ENCODE measurements around the gene ALDOC.

Gene ALDOC

DNA sequence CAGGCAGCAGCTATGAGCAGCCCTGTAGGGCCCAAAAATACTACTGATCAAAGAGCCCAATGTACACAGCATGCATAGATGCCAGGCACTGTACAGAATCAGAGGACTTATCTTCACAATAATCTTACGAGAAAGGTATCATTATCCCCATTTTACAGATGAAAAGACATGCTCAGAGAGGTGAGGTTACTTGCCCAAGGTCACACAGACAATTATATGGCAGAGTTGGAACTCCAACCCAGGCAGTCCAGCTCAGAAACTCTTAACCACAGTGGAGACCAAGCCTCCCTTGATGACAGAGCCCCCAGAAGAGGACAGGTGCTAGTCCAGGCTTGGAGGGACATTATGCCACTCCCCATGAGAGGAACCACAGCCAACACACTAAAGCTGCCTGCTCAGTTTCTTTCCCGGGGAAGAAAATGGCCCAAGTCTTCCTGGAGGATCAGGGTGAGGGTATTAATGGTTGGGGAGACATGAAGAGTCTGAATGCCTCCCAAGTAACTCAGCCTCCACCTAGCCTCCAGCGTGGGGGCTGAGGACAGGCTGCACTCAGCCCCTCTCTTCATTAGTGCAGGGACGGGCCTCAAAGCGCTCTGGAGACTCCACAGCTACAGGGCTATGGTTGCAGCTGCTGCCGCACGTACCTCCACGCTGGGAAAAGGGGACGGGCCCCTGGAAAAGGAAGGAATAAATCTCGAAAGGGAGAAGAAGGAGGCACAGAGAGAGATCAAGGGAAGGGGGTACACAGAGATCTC lies 25.1 kb downstream of the ALDOC start:
- no peak for DNase-seq

DNA sequence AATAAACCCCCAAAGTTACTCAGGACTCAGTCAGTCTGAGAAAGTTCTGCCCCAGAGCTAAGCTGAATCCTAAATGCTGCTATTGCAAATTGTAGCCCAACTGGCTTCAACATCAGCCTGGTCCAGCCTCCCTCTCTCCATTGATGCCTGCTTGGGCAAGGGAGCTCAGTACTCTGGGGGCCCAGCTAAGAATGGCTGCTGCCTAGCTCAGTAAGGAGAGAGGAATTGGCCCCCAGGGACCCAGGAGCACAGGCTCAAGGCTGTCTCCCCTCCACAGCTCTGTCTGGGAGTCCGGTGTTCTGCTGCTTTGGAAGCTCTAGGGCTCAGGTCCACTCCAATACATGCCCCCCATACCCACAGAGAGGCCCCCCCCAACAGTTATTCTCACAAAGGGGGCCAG lies 25.8 kb downstream of the ALDOC start:
- DNase-seq = no peak

DNA sequence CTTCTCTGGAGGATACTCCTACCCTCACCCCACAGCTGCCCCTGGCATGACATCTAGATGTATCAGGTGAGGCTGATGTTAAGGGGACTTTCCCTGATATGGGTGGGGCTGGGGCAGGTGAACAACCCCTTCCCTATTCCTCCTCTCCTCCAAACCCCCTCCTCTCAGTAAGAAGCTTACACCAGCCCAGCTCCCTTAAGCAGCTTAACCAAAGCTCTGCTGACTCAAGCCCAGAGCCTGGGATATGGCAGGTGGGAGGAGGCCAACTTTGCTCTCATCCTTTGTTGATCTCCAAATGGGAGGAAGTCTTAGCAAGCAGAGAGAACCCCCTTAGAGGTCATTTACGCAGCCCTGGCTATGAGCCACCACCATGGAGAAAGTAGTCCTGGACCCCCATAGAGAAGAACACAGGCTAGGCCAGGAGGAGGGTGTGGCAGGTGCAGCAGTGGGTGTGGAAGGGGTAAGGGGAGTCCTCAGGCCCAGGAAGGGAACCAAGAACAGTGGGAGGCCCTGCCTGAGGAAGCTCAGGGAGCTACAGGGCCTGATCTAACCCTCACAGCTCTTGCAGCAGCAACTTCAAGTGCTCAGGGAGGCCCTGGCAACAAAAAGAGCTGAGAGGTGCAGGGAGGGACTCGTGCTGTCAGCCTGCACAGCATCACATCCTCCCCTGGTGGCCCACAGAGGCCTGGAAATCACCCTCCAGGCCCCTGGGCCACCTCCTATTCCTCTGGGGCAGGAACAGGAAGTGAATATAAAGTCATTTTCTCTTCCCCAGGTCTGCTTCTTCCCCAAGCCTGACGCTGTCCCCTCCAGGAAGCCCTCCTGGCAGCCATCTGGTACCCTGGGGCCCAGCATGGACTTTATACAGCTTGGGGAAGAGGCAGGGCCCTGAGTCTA lies 27.2 kb downstream of the ALDOC start:
- DNase-seq = no peak

DNA sequence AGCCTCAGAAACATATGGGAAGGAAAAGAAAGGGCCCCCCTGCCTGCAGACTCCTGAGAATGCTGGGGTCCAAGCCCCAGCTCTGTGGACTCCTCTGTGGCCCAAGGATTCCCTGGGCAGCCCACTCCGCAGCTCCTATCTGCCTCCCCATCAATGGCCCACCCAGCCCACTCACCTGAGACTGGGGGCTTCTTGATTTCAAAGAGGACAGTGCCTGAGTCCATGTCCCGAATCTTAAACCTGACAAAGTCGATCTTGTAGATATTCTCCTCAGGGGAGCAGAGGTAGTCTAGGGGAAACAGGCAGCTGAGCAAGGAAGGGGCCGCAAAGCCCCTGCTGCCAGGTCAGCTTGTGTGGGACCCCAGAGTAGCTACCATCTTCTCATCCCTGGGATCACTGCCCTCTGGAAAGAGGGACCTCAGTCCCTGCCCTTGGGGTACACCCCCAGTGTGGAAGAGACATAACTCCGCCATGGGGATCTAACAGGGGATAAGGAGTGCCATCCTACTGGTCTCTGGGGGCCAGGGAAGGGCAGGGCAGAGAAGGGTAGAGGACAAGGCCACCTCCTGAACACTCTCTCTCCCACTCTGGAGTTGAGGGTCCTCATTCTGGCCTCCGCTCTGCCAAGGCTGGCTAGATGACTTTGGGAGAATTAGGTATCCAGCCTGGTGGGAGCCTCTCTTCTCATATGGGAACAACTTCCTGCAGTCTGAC lies 28.1 kb downstream of the ALDOC start:
- no peak for DNase-seq

DNA sequence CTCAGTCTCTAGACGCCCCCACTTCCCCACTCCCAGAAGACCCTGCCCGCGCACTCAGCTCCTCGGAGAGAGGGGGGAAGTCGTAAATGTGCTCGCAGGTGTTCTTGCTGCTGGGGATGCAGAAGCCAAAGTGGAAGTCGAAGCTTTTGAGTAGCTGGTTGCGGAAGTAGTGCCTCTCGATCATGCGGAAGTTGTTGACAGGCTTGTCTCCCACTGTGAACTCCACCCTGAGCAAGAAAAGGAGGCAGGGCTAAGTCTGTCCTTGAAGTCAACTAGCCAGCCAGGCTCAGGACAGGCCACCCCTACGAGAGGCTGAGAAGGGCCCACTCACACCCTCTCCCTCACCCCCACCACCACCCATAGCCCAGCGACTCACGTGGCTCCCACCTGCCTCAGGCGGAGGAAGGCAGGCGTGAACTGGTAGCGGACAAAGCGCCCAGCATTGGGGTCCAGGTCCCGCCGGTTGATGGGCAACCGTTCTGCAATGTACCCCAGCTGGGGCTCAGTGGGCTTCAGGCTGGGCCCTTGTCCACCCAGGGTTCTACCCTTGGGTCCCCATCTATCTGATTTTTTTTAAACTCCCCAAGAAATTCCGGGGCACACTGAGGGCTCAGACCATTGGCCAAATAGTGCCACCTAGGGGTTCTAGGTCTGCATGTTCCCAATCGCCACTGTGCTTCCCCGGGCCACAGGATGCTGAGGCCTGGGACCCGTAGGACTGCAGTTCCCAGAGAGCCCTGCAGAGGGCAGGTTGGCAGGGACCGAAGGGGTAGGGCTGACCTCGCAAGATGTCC lies 28.9 kb downstream of the ALDOC start:
- peak; percentile 53 for DNase-seq

DNA sequence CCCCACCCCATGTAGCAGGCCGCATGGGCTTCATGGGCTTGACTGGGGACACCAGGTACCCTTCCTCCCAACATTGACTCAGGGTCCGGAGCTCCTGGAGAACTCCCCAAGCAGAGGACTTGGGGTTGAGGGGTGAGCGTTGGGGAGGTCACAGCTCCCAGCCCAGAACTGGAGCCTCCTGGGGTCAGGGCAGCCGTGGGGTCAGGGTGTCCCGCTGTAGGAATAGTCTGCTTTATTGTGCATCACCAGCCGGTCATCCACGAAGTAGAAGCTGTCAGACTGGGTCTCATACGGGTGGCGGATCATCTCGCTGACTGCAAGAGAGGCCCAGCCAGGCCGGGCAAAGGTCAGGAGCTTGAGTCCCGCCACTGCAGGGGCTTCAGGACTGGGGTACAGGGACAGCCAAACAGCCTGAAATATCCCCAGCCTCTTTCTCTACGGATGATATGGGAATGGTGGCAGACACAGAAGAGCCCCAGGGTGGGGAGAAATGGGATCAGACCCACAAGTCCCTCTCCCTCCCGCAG lies 29.5 kb downstream of the ALDOC start:
- no peak for DNase-seq

DNA sequence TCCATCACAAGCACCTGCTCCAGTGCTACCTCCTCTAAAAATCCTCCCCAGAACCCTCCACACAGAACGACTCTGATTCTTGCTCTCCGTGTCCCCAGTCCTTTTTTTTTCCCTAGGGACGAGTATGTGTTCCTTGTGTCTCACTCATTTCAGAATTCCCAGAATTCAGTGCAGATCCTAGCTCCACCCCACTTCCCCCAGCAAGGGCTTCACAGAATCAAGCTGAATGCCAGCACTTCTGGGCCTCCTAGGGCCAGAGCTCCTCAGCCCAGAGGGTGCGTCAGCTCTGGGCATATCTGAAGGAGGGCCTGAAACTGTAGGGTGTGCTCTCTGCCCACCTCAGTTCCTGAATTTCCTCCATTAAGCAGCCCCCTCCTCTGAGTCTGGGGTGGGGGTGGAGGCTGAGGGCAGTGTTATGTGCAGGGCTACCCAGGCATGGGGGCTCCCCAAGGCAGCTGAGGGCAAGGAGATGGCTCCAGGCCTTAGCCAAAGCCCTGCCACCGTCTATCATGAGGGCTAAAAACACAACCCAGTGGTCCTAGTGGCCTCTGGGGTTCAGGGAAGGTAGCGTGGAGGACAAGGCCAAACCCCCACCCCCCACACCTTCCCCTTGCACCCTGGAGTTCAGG lies 30.8 kb downstream of the ALDOC start:
- DNase-seq = no peak

DNA sequence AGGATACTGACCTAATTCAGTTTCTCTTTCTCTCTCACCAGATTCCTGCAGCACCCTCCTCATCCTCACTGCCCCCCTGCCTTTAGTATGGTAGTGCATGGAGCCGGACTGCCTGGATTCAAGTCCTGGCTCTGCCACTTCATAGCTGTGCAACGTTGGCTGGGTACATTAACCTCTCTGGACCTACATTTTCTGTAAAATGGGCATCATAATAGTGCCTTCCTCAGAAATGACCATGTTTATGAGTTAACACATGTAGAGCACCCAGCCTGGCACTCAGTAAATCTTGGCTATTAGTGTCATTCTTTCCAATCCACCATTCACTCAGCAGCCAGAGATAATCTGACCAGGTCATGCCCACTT lies 31.6 kb downstream of the ALDOC start:
- no peak for DNase-seq

DNA sequence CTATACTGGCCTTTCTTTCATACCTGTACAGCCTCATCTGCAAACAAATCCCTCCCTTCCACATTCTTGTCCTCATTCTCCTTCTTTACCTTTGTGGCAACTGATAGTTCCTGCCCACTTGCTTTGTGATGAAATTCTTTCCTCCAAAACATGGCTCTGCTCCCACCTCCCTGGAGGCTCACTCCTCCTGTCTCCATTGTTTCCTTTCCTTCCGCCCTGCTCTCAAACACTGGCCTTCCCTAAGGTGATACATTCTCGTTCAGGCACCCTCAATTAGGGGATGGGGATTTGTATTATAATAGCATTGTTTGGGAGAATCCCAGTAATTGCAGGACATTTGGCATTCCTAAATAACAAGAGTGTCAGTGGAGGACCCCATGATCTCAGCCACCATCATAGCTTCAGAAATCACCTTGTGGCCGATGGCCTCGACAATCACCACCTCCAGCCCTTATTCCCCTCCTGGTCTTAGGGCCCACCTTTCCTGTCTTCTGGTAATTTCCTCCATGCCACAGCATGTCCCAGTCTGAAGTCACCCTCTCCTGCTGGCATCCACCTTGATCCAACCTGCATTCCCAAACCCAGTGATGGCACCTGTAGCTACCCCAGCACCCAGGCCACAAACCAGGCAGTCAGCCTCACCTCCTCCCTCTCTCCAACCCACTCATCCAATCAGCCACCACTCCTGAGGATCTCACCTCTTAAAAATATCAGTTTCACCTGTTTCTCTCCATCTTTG lies 32.1 kb downstream of the ALDOC start:
- no peak for DNase-seq

DNA sequence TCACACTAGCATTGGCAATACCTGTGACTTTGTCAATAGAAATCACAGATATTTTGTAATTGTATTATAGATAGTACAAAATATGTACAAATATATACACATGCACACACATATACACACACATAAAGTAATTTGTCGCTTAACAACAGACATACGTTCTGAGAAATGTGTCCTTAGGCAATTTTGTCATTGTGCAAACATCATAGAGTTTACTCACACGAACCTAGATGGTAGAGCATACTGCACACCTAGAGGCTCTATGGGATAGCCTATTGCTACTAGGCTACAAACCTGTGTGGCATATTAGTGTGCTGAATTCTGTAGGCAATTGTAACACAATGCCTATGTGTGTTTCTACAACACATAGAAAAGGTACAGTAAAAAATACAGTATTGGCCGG lies 35.3 kb downstream of the ALDOC start:
- DNase-seq = no peak

DNA sequence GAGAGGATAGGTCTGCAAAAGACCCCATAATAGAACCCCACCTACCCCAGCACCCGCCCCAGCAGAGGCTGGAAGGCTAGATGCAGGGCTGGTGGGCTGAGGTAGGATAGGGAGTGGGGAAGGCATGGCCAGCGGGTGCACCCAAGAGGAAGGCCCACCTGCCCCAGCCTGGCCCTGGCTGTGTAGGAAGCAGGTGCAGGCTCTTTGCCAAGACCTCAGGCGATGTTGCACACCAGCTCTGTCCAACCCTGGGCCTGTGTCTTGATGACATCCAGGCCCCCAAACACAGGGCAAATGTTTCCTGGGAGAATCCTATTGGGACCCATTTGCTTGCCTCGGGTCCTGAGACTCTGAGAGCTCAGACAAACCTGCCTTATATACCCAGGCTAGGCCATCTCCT lies 36.5 kb downstream of the ALDOC start:
- no peak for DNase-seq

DNA sequence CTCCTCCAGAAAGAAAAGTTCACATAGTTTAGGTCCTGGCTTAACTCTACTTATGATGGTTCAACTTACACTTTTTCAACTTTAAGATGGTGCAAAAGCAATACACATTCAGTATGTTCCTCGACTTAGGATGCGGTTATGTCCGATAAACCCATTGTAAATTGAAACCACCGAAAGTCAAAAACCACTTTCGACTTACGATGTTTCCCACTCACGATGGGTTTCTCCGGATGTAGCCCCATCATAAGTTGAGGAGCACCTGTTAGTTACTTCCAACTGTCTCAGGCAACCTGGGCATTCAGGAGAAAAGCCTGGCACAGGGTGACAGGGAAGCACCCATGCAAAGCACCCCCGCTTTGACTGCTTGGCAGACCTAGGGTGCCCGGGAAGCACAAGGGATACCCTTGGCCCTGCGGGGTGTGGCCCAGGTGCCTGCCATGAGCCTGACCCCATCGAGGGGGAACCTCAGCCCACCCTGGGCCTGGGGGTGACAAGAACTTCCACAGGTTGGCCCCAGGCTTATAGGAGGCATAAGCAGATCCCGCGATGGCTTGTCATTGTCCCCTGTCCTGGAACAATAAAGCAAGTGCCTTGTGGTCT lies 38.3 kb downstream of the ALDOC start:
- DNase-seq = no peak

DNA sequence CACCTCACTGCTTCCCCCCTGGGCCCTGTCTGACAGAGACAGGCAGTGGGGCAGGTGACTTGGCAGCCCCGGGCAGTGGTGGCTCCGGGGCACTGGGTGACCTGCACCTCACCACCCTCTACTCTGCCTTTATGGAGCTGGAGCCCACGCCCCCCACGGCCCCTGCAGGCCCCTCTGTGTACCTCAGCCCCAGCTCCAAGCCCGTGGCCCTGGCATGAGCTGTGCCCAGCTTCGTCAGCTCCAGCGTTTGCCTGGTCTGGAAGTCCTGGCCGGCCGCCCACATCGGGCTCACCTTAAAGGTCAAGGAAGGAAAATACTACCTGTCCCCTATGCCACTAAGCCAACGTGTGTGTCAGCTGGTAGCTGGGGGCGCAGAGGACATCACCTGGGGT lies 39.5 kb downstream of the ALDOC start:
- DNase-seq = no peak

DNA sequence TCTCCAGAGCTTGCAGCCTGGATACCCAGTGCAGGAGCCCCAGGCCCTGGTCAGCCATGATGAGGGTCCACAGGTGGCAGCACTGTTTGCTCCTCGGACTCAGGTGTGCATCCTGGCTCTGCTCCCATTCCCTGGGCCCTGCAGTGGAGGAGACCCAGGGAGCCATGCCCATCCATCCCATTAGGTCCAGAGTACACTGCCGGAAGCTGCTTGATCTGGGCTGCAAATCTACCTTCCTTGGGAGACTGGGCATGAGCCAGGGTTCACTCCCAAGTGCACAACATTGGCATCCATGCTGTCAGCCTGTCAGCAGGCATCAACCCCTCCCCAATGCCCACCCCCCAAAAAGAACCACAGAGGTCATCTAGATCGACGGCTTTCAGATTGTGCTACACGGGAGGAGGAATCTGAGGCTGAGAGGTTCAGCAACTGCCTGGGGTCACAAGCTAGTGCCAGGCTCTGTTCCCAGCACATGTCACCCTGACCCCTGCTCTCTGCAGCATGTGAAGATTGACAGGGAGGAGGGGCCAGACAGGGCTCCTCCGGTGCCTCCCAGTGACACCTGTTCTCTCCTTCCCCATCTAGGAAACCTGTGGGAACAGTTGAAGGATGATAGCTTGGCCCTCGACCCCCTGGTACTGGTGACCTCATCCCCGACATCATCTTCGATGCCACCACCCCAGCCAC lies 40.0 kb downstream of the ALDOC start:
- DNase-seq = no peak

DNA sequence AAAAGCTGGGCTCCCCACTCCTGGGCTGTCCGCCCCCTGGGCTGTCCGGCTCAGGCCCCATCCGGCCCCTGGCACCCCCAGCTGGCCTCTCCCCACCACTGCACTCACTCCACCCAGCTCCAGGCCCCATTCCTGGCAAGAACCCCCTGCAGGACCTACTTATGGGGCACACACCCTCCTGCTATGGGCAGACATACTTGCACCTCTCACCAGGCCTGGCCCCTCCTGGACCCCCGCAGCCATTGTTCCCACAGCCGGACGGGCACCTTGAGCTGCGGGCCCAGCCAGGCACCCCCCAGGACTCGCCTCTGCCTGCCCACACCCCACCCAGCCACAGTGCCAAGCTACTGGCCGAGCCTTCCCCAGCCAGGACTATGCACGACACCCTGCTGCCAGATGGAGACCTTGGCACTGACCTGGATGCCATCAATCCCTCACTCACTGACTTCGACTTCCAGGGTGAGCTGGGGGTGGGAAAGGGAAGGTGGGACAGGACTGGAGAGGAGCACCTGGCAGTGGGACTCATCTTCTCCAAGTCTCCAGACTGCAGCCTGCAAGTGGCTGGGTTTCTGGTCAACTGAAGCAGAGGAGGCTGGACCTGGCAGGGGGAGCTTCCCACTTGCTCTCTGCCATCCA lies 41.8 kb downstream of the ALDOC start:
- no peak for DNase-seq

DNA sequence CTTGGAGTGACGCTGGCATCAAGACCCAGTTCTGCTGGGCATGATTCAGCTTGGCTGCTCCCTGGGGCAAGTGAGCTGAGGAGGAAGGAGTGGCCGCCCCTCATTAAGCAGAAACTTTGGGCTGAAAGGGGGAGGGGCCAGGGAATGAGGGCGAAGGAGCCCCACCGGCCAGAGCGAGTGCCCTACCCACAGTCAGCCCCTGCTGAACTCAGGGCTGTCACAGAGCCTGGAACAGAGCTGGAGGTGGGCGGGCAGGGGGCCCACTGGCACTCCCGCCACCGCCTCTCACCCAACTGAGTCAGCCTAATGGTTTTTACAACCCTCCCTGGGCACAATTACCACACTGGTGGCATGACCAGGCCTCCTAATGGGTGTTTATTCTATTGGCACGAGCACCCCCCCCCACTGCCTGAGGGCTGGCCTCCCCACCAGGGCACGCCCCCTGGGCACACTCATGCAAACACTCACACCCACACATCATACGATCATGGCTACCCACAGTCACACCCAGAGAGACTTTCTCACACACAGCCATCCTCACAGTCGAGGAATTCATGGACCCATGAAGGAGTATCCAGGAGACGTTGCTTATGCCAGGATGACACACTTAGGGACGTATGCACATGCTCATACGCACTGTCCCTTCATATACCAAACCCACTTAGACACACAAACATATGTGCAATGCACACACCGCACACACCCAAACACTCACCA lies 43.4 kb downstream of the ALDOC start:
- no peak for DNase-seq

DNA sequence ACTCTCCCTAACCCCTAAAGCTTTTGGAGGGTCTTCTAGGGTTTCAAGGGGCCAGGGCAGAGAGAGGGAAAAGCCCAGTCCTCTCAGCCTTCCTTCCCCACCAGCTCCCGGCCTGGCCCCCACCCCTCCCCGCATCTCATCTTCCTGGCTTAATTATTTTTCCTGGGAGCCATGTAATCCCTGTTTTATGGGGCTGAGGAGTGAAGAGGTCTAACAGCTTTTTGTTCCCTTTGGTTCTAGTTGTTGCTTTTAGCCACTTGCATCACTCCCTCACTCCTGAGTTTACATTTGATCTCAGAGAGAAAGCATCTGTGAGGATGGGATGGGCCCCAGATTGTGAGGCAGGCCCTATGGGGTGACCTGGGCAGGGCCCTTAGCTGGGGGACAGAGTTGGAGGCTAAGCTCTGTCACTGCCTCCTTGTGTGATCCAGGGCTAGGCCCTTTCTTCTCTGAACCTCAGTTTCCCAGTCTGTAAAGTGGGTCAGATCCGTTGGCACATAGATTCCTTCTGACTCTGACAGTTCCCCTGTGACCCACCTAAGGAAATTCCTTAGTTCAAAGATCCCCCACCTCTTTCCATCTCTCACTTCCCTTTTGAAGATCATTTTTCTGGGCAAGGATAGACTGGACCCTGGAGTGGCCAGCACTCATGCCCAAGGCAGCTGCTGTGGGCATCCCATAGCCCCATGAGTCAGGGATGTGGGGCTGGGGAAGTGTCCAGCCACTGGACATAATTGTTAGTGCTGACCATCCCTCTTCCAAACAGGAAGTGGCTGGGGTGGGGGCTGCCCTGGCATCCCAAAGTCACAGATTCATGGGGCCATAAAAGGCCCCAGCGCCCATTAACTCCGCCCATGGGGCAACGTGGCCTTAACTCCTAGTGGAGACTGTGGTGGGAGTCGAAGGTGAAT lies 44.4 kb downstream of the ALDOC start:
- no peak for DNase-seq

DNA sequence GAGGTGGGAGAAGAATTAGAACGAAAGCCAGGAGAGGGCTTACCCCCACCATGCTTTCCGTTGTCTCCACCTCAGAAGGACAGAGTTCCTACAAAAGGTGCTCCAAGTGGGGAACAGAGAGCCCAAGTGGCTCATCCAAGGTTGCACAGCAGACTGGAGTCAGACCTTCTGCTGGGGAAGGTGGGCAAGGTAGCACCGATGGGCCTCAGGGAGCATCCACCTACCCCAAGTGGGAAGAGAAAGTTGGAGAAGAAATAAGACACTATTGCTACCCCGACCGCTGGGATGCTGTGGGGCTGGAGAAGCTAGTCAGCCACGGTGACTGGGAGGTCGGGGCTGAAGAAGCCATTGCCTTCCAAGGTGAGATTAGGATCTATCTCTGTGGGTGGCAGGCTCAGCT lies 45.8 kb downstream of the ALDOC start:
- no peak for DNase-seq

Data from NCI-H226 (cell line).